Kidney tubule cell (primary cell): ENCODE measurements around the gene LHFPL2.

Experiments
- DNase-seq: peaks from one replicate; pipeline ENCODE4 v3.0.0-alpha.2; 2018; ENCODE audit warnings: low spot score

Gene LHFPL2

GRCh38 chr5:78544561-78545201, 103.9 kb downstream of the LHFPL2 start:
- DNase-seq: peak; percentile 36

GRCh38 chr5:78543916-78544315, 104.7 kb downstream of the LHFPL2 start:
- DNase-seq: no peak

DNA sequence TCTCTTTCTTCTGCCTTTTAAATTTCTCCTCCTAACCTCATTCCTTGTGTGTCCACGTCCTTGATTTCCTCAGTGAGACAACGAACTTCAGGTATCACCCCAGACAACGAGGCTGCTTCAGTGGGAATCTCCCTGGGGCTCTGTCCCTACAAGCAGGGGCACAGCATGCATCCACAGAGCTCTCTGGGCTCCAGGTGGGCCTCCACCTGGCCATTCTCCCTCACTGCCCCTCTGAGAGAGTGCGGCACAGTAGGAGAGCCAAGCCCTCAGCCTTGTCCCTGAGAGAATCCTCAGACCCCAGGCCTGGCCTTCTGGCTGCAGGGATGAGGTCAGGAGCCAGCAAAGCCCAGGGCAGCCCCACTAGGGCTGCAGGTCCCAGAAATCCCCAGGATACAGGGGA, 105.3 kb downstream of the LHFPL2 start:
- no peak for DNase-seq

GRCh38 chr5:78542321-78542840, 106.2 kb downstream of the LHFPL2 start:
- DNase-seq: no peak

DNA sequence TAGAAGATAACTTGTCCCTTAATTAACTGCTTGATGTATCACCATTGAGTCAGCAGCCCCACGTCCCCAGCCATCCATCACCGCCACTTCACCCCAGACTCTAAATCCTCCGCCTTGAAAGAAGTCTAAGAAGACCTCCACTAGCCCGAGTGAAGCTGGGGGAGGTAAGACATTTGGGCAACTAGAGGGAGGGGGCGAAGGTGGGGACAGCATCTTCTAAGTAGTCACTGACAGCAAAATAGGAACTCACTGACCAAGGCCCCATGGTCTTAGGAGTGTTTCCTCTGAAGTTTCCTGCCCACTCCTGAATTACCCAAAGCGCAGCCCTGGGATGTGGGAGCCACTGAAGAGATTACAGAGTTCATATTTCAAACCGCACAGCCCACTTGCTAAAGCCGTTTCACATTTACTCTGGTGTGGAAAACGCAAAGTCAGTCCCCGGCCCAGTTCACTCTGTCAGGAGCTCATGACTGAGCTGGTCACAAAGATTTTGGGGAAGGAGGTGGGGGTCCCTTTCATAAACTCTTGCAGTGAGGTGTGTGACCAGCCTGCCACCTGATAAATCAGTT, 107.4 kb downstream of the LHFPL2 start:
- no peak for DNase-seq

- DNase-seq: no peak
Observed at GRCh38 chr5:78540335-78541085, 108.1 kb downstream of the LHFPL2 start.

DNA sequence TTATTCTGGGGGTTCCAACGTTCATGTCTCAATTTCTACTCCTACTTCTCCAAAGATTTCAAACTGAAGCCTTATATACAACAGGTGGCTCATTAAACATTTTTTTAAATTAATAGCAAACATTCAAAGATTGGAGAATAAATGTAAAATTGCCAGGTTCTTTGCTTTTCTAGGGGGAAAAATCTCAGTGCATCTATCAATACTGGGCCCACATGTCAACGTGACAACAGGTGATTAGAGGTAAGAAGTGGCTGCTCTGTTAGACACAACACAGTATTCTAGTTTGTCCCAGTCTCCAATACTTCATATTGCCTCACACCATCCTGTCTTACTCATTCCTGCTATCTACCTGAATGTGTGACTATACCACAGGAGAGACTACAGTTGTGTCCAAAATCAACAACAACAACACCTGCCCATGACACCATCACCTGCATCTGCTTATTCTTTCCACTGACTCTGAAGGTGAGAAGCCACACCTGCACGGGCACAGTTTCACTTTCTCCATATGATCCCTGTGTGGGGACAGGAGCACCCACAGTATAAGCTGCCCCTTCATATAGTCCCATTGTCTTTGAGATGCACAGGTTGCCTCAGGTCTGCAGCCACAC, 110.2 kb downstream of the LHFPL2 start:
- DNase-seq: no peak

DNA sequence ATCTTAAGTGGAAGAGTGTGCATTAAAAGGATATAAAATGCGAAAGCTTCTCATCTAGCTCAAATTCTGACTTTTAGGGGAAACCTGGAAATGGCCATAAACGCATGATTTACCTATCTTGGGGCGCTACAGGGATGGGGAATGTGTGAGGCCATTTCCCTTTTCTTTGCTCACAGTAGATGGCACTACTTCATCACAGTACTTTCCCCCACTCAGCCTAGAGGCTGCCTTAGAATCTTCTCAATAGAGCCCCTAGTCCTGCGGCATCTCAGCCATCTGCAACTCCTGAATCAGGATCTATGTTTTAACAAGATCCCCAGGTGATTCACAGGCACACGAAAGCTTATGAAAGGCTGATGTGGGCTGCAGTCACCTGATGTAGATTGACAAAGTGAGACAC, 110.8 kb downstream of the LHFPL2 start:
- DNase-seq: peak; percentile 56

GRCh38 chr5:78537411-78537810, 111.2 kb downstream of the LHFPL2 start:
- no peak for DNase-seq

GRCh38 chr5:78536661-78537196, 111.8 kb downstream of the LHFPL2 start:
- no peak for DNase-seq

GRCh38 chr5:78534905-78535200, 113.7 kb downstream of the LHFPL2 start:
- DNase-seq: no peak

GRCh38 chr5:78534148-78534904, 114.2 kb downstream of the LHFPL2 start:
- no peak for DNase-seq

- DNase-seq: no peak
Observed at GRCh38 chr5:78533356-78533755, 115.2 kb downstream of the LHFPL2 start.

DNA sequence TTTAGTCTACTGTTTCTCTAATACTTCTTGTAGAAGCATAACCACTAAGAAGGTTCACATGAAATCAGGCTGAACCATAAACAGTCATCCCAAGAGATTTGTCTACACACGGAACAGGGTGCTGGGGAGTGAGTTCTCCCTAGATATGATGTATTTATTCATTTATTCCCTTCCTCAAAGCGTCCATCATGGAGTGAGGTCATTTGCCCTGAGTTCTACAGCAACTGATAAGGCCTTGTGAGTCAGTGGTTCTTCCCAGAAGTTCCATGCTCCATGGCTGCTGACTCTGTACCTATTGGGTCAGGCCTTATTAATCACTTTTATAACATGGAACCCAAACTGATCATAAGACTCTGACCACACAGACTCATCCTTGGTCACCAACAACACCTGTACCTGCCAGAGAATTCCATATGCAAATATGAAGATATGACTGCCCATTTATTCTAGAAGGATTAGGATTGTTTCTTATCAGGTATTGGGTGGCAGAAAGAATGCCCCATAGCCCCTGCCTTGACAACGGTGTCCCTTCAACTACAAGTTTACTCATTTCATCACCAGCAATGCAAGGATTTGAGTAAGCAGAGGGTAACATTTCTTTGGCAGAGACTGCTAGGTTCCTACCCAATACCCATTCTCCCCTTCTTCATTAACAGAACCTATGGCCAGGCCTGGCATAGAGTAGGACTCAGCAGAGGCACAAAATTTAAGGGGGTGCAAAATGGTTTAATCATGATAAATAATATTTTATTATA, 118.1 kb downstream of the LHFPL2 start:
- peak; percentile 90 for DNase-seq

- peak; percentile 43 for DNase-seq
Observed at GRCh38 chr5:78527925-78528324, 120.6 kb downstream of the LHFPL2 start.

- DNase-seq: peak; percentile 94
Observed at GRCh38 chr5:78527054-78527859, 121.3 kb downstream of the LHFPL2 start.

DNA sequence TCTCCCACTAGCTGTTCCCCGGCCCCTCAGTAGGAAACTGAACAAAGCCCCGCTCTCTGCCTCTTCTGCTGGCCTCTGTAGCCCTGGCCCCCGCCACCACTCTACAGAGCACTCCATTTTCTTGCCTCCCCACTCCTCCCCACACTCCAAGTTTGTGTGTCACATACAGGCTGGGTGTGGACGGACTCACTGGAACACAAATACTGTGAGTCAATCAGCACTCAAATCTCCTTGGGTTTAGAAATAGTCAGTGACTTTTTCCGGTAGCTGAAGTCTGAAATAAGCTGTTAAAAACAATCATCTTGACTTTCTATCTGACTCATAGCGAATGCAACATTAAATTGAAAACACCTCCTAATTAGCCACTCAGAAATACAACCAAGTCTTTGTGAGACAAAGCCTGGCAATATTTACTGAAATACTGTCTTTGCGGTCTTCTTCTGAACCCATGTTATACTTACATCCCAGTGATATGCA, 122.5 kb downstream of the LHFPL2 start:
- peak; percentile 56 for DNase-seq

- DNase-seq: no peak
Observed at GRCh38 chr5:78523314-78524193, 125.0 kb downstream of the LHFPL2 start.
